ENCODE results near the gene POLR2A. TPM values are rescaled to one million over a fixed set of nuclear protein-coding genes. Genes with fewer than 3 reads are reported as not detected.
A peak's percentile ranks its signal among the peaks of the same experiment; 100 is the strongest.

POLR2A gene
- total and polyA plus RNA-seq, 3 experiments from 2014 or later, result 69.6 to 192 (median 190) TPM

DNA sequence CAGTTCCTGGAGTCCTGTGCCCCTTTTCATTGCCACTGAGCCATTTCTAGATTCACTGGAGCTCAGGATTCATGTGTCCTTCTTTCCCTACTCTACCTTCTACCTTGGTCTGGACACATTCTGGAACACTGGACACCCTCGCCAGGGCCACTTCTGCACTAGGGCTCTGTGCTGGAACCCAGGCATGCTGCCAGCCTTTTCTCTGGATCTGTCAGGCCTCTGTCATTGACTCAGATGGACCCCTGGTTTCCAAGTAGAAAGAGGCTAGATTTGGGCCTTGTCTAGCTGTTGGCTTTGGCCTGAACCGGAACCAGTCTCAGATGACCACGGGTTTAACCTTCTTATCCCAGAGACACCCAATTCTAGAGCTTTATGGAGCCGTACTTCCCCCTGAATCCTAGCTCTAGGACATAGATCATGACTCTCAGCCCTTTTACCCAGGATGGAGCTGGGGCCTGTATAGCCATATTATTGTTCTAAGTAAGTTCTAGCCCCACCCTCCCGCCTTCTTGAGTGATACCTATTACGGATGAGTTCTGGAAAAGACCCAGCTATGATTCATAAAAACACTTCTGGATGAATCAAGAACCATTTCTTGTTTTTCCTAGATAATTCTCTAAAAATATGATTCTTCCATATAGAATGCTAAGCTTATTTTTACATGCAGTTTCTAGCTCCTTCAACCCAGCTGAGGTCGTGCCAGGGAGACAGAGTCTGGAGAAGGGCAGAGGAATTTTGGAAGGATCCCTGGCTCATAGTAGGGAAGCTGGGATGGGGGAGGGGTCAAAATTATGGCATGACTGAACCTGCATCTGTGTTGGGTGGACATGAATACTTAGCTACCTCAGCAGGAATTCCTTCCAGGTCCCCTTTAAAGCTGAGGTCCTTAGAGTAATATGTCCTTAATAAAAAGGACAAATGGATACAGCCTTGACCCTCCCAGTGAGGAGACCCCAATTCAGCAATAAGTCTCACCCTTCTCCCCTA lies 40.4 kb upstream of the POLR2A start:
- Histone ChIP-seq H3K27ac (ENCODE audit: low read depth, low read length) (no peak overlapping the region), H3K4me3 (ENCODE audit: low read length) (no peak overlapping the region), H3K36me3 (ENCODE audit: insufficient read depth, low read length) (no peaks in the 10 kb centered on the region), H3K27me3 (ENCODE audit: insufficient read depth, low read length, poor library complexity, severe bottlenecking) (peaks cover 57% of the 10 kb centered on the region), H3K9me3 (ENCODE audit: low read length) (no peaks in the 10 kb centered on the region), H3K4me1 (ENCODE audit: insufficient read depth, low read length) (peaks cover 33% of the 10 kb centered on the region)
- Mint-ChIP-seq H3K36me3 (peaks cover 0 to 12% (median 2%) of the 10 kb centered on the region in 3 donors), H3K4me3 (peak overlapping the region in 1 of 7 donors; percentile 17), H3K9me3 (no peaks in the 10 kb centered on the region), H3K27me3 (peaks cover 49 to 79% of the 10 kb centered on the region in 2 donors), H3K27ac (peak overlapping the region in 1 of 8 donors; percentile 61), H3K4me1 (peaks cover 23 to 43% (median 32%) of the 10 kb centered on the region in 3 donors)
- CTCF ChIA-PET, result interaction anchor here (0.8 to 2.6 kb wide), 6 partner anchors 9 to 244 kb away, joined by 3 to 10 read pairs (median 4); partner anchors contain the start of genes TMEM102, TP53 and ZBTB4
- no peak for DNase-seq
- POLR2A ChIA-PET, result interaction anchor here (1.1 to 2.8 kb wide), 5 partner anchors 11 to 142 kb away, joined by 3 to 12 read pairs (median 6); partner anchors contain the start of genes POLR2A and ZBTB4

DNA sequence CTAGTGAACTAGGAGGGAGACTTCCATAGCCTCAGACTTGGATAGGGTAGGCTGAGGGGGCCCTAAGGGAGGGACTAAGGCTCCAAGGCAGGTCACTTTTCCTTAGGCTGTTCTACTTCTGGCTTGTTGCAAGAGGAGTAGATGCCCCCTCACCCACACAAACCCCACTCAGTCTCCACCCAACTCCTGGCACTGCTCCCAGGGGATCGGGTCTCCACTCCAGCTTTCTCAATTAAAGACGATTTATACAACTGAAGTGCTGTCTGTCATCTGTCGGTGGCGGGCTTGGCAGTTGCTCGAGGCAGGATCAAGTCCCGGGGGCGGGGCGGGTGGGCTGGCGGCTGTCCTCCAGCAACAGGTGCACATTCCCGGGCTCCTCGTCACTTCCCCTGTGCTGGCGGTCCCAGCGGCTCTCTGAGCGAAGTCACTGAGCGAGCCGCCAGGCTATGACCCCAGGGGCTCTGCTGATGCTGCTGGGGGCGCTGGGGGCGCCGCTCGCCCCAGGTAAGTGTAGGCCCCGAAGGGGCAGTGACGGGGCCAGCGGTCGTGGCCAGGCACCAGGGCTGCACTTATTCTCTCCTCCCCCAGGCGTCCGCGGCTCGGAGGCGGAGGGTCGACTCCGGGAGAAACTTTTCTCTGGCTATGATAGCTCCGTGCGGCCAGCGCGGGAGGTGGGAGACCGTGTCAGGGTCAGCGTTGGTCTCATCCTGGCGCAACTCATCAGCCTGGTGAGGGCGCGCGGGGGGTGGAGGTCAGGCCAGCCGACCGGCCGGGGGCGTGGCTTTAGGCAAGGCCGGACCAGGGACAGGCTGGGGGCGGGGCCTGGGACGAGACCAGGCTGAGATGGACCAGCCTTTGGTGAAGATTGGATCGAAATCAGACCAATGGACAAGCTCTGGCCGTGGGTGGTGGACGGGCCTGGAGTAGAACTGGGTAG lies 39.2 kb upstream of the POLR2A start, which contains the start of gene CHRNB1:
Gene CHRNB1 (plus strand): TSS at position 380 of the 937 bp plus-strand sequence. CDS start 67 bp downstream, at position 447.
- Histone ChIP-seq H3K4me1 (ENCODE audit: insufficient read depth, low read length) (peaks cover 22% of the 10 kb centered on the region), H3K4me3 (ENCODE audit: low read length) (no peak within 1 kb of the TSS), H3K27ac (ENCODE audit: low read depth, low read length) (no peak within 1 kb of the TSS), H3K9me3 (ENCODE audit: low read length) (no peaks in the 10 kb centered on the region), H3K27me3 (ENCODE audit: insufficient read depth, low read length, poor library complexity, severe bottlenecking) (peaks cover 46% of the 10 kb centered on the region), H3K36me3 (ENCODE audit: insufficient read depth, low read length) (no peaks in the 10 kb centered on the region)
- Mint-ChIP-seq H3K4me3 (peak within 1 kb of the TSS; percentile 53 to 88 (median 77)), H3K9me3 (no peaks in the 10 kb centered on the region), H3K27me3 (peaks cover 43 to 73% of the 10 kb centered on the region in 2 donors), H3K27ac (peak within 1 kb of the TSS in 4 of 8 donors; percentile 35 to 74 (median 66)), H3K4me1 (peaks cover 17 to 34% (median 24%) of the 10 kb centered on the region in 3 donors), H3K36me3 (peaks cover 0 to 8% (median 2%) of the 10 kb centered on the region in 3 donors)
- DNase-seq, result peak in 1 of 5 donors; percentile 21
- ChIA-PET POLR2A (interaction anchor here (0.9 to 2.8 kb wide), 7 partner anchors 10 to 140 kb away, joined by 3 to 12 read pairs (median 3); partner anchors contain the start of genes POLR2A and ZBTB4), CTCF (interaction anchor here (0.9 to 3.1 kb wide), 6 partner anchors 9 to 243 kb away, joined by 3 to 37 read pairs (median 6); partner anchors contain the start of genes TMEM102, TMEM95 and TP53)

DNA sequence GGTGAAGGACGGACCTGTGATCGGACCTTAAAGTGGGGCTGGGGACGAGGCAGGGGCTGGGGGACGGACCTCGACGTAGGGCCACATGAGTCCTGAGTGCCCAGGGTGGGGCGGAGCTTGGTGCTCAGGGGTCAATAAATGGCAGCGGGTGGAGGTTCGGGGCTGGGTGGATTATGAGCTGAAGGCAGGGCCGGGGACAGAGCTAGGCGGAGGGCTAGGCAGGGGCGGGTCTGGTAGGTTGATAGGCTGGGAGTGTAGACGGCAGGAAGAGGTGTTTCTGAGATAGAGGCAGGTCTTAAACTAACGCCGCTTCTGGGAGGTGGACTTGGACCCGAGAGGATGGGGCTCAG lies 38.6 kb upstream of the POLR2A start:
- Mint-ChIP-seq H3K4me1 (peaks cover 12 to 27% (median 18%) of the 10 kb centered on the region in 3 donors), H3K36me3 (peaks cover 0 to 8% (median 2%) of the 10 kb centered on the region in 3 donors), H3K4me3 (peak overlapping the region; percentile 53 to 88 (median 77)), H3K27ac (peak overlapping the region in 3 of 8 donors; percentile 35 to 74 (median 72)), H3K9me3 (no peaks in the 10 kb centered on the region), H3K27me3 (peaks cover 36 to 67% of the 10 kb centered on the region in 2 donors)
- Histone ChIP-seq H3K4me1 (ENCODE audit: insufficient read depth, low read length) (peaks cover 15% of the 10 kb centered on the region), H3K9me3 (ENCODE audit: low read length) (no peaks in the 10 kb centered on the region), H3K36me3 (ENCODE audit: insufficient read depth, low read length) (no peaks in the 10 kb centered on the region), H3K27ac (ENCODE audit: low read depth, low read length) (no peak overlapping the region), H3K27me3 (ENCODE audit: insufficient read depth, low read length, poor library complexity, severe bottlenecking) (peaks cover 40% of the 10 kb centered on the region), H3K4me3 (ENCODE audit: low read length) (no peak overlapping the region)
- peak in 3 of 5 donors; percentile 19 to 46 (median 30) for DNase-seq
- CTCF ChIA-PET, result interaction anchor here (0.9 to 3.1 kb wide), 6 partner anchors 9 to 242 kb away, joined by 3 to 37 read pairs (median 6); partner anchors contain the start of genes TMEM102, TMEM95 and TP53
- POLR2A ChIA-PET, result interaction anchor here (0.9 to 2.8 kb wide), 4 partner anchors 9 to 40 kb away, joined by 3 to 9 read pairs (median 4); no protein-coding TSS in a partner anchor

DNA sequence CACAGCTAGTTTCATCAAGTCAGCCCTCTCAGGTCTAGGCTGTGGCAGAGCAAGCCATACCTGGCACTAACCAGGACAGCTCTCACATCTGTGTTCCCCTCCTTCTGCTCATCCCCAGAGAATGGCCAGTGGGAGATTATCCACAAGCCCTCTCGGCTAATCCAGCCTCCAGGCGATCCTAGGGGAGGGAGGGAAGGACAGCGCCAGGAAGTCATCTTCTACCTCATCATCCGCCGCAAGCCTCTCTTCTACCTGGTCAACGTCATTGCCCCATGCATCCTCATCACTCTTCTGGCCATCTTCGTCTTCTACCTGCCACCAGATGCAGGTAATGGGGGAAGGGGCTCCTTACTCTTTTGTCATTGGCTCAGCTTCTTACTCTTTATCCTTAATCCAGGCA lies 35.7 kb upstream of the POLR2A start:
- no peaks in the 10 kb centered on the region for H3K9me3 ChIP-seq (ENCODE audit: low read length)
- Mint-ChIP-seq H3K27me3 (peaks cover 22 to 45% of the 10 kb centered on the region in 2 donors), H3K9me3 (no peaks in the 10 kb centered on the region), H3K4me3 (no peak overlapping the region), H3K27ac (no peak overlapping the region), H3K4me1 (peaks cover 12 to 23% (median 17%) of the 10 kb centered on the region in 3 donors), H3K36me3 (peaks cover 0 to 8% (median 2%) of the 10 kb centered on the region in 3 donors)
- no peaks in the 10 kb centered on the region for H3K36me3 ChIP-seq (ENCODE audit: insufficient read depth, low read length)
- ChIA-PET CTCF (no interaction called here), POLR2A (no interaction called here)
- H3K4me1 ChIP-seq (ENCODE audit: insufficient read depth, low read length), result peaks cover 13% of the 10 kb centered on the region
- H3K4me3 ChIP-seq (ENCODE audit: low read length), result no peak overlapping the region
- H3K27ac ChIP-seq (ENCODE audit: low read depth, low read length), result no peak overlapping the region
- peaks cover 27% of the 10 kb centered on the region for H3K27me3 ChIP-seq (ENCODE audit: insufficient read depth, low read length, poor library complexity, severe bottlenecking)
- DNase-seq, result no peak

DNA sequence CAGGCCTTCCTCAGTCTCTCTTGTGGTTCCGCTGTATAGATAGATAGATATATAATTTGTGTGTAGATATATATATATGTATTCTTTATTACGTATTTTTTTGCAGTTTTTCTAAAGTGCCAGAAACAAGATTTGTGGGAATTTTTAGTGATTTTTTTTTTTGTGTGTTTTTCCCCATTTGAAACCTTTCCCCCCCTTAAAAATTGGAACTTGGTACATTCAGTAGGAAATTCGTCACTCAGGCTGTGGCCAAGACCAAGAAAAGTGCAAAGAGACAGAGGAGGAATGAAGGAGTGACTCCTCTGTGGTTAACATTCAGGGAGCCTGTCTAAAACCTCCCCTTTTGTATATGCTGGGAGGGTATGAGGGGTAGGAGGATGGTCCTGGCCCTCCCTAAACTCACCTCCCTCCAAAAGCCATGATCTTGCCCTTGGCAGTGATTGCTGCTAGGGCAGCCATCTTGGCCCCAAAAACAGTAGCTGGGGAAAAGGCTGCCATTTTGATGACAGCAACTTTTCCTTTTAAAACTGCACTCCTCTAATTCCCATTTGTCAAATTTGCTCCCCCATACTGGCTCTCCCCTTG lies 24.1 kb upstream of the POLR2A start:
- Histone ChIP-seq H3K4me1 (ENCODE audit: insufficient read depth, low read length) (peaks cover 6% of the 10 kb centered on the region), H3K9me3 (ENCODE audit: low read length) (no peaks in the 10 kb centered on the region), H3K27ac (ENCODE audit: low read depth, low read length) (no peak overlapping the region), H3K4me3 (ENCODE audit: low read length) (no peak overlapping the region), H3K36me3 (ENCODE audit: insufficient read depth, low read length) (no peaks in the 10 kb centered on the region), H3K27me3 (ENCODE audit: insufficient read depth, low read length, poor library complexity, severe bottlenecking) (no peaks in the 10 kb centered on the region)
- Mint-ChIP-seq H3K4me1 (peaks cover 11 to 13% (median 13%) of the 10 kb centered on the region in 3 donors), H3K27ac (peak overlapping the region in 3 of 8 donors; percentile 36 to 94 (median 75)), H3K36me3 (peaks cover 0 to 42% (median 7%) of the 10 kb centered on the region in 3 donors), H3K27me3 (no peaks in the 10 kb centered on the region), H3K4me3 (peak overlapping the region in 2 of 7 donors; percentile 40 to 55), H3K9me3 (no peaks in the 10 kb centered on the region)
- POLR2A ChIA-PET, result interaction anchor here (0.6 to 1.3 kb wide), 3 partner anchors 19 to 52 kb away, joined by 3 to 6 read pairs (median 4); partner anchors contain the start of gene ZBTB4
- CTCF ChIA-PET, result interaction anchor here (0.7 to 1.6 kb wide), 3 partner anchors 23 to 101 kb away, joined by 3 to 4 read pairs (median 3); no protein-coding TSS in a partner anchor
- DNase-seq, result no peak

DNA sequence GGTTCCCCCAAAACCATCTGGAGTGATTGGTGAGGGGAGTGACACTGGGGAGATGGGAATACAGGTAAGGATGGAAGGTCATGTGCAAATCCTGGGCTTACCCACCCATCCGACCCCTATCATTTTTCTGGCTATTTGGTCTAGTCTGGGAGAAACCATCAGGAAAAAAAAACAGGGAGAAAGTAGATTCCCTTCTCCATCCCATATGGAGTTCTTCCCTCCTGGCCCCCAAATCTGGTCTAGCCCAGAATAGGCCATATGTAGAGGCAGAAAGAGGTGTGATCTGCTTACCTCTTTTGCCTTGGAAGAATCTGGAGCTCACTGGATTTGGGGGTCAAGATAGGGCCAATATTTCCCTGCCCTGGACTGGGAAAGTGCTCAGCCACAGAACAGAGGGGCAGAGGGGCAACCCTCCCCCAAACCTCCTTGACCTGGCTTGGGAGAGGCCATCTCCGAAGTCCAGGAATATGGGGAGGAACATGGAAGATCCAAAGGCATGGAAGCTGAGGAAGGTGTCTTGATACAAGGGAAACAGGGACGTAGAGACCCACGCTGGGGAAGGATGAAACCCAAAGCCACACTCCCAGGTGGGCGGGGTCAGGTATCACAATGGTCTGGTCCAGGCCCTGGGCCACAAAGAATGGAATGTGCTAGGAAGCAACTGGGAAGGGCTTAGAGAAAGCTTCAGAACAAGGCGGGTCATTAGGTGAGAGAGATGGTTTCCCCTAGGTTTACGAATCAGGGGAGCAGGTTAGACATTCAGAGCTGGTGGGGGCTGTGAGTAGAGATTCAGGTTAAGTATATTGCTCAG lies 23.1 kb upstream of the POLR2A start:
- DNase-seq, result no peak
- Histone ChIP-seq H3K4me1 (ENCODE audit: insufficient read depth, low read length) (peaks cover 6% of the 10 kb centered on the region), H3K36me3 (ENCODE audit: insufficient read depth, low read length) (no peaks in the 10 kb centered on the region), H3K4me3 (ENCODE audit: low read length) (no peak overlapping the region), H3K27ac (ENCODE audit: low read depth, low read length) (no peak overlapping the region), H3K27me3 (ENCODE audit: insufficient read depth, low read length, poor library complexity, severe bottlenecking) (no peaks in the 10 kb centered on the region), H3K9me3 (ENCODE audit: low read length) (no peaks in the 10 kb centered on the region)
- Mint-ChIP-seq H3K36me3 (peaks cover 0 to 39% (median 7%) of the 10 kb centered on the region in 3 donors), H3K9me3 (no peaks in the 10 kb centered on the region), H3K4me3 (no peak overlapping the region), H3K27ac (peak overlapping the region in 4 of 8 donors; percentile 9 to 70 (median 49)), H3K4me1 (peaks cover 7 to 9% (median 7%) of the 10 kb centered on the region in 3 donors), H3K27me3 (no peaks in the 10 kb centered on the region)
- ChIA-PET POLR2A (no interaction called here), CTCF (interaction anchor here (0.7 to 1.9 kb wide), 3 partner anchors 25 to 100 kb away, joined by 3 to 4 read pairs (median 3); no protein-coding TSS in a partner anchor)

Measured in CD8-positive, alpha-beta memory T cell (primary cell).